GM21447 (cell line): ENCODE results near the gene RAB4B.
"Not testable (repeated sequence)": the region's sequence is repeated elsewhere in the genome, so short reads cannot be mapped to it uniquely, and the experiment has no call there.

Source experiments
- ATAC-seq: cut with Tn5 transposase; IDR thresholded peaks from one replicate; pipeline ENCODE4 v1.9.1; 2021; ENCODE audit not compliant: unreplicated experiment

RAB4B gene

GRCh38 chr19:40803170-40803856 lies 25.3 kb downstream of the RAB4B start:
- no peak for ATAC-seq

- peak; percentile 31 for ATAC-seq
These were observed 26.1 kb downstream of the RAB4B start for GRCh38 chr19:40803857-40804782.

GRCh38 chr19:40804783-40805242 lies 26.8 kb downstream of the RAB4B start:
- ATAC-seq, result no peak

- no peak for ATAC-seq
These were observed 27.3 kb downstream of the RAB4B start for GRCh38 chr19:40805258-40805868.

- no peak for ATAC-seq
These were observed 28.5 kb downstream of the RAB4B start for GRCh38 chr19:40806423-40807146.

- ATAC-seq, result no peak
These were observed 29.3 kb downstream of the RAB4B start for GRCh38 chr19:40807147-40808020.

GRCh38 chr19:40808021-40808325 lies 29.9 kb downstream of the RAB4B start:
- ATAC-seq, result no peak

- no peak for ATAC-seq
These were observed 30.4 kb downstream of the RAB4B start for GRCh38 chr19:40808497-40808896.

- ATAC-seq, result no peak
These were observed 31.5 kb downstream of the RAB4B start for GRCh38 chr19:40809358-40810086.

- ATAC-seq, result no peak
These were observed 32.1 kb downstream of the RAB4B start for GRCh38 chr19:40810160-40810559.

- ATAC-seq, result not testable (repeated sequence)
These were observed 32.8 kb downstream of the RAB4B start for GRCh38 chr19:40810649-40811408.

GRCh38 chr19:40811478-40812341 lies 33.7 kb downstream of the RAB4B start:
- ATAC-seq, result no peak

- ATAC-seq, result not testable (repeated sequence)
These were observed 34.5 kb downstream of the RAB4B start for GRCh38 chr19:40812571-40812970.

GRCh38 chr19:40813182-40813581 lies 35.1 kb downstream of the RAB4B start:
- no peak for ATAC-seq

GRCh38 chr19:40815223-40815622 lies 37.2 kb downstream of the RAB4B start:
- ATAC-seq, result no peak

GRCh38 chr19:40818480-40819399 lies 40.7 kb downstream of the RAB4B start:
- ATAC-seq, result peak; percentile 80
